GM21529 (cell line): ENCODE data around the gene TIMM8A.
A peak's percentile ranks its signal among the peaks of the same experiment; 100 is the strongest.
"Not testable (repeated sequence)": the region's sequence is repeated elsewhere in the genome, so short reads cannot be mapped to it uniquely, and the experiment has no call there.

Experiments used
- ATAC-seq: cut with Tn5 transposase; IDR thresholded peaks from one replicate; pipeline ENCODE4 v1.9.1; 2021; ENCODE audit not compliant: unreplicated experiment

The TIMM8A gene

DNA sequence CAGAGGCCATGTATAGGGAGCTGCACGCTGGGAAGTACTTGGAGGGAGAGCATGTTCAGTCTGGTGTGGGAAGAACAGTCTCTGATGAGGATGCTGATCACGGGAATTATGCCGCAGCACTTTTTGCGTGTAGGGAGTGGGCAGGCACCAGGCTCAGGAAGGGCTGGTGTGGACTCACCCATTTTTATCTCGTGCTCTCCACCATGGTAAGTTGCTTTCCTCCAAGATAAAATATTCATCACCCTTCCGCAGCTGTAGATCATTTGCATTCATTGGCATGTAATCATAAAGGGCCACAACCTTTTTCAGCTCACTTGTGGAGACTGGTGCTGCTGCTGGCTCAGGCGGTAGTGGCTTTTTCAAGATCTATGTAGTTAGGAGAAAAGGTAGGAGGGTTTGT, 11.8 kb upstream of the TIMM8A start:
- ATAC-seq: no peak

DNA sequence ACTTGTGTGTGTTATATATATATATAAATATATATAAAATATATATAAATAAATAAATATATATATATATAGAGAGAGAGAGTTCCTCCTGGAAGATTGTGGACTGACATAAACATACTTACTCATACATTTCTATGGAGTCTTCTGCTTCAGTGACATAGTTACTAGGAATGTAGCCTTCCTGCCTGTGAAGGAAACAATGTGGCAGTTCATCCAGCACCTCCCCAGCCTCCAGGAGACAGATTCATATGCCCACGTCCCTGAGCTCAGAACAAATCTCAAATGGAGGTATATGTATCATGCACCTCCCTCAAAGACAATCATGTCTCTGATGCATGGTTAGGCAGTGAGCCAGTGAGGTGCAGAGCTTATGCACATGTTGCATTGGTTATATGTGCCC, 11.4 kb upstream of the TIMM8A start:
- no peak for ATAC-seq

DNA sequence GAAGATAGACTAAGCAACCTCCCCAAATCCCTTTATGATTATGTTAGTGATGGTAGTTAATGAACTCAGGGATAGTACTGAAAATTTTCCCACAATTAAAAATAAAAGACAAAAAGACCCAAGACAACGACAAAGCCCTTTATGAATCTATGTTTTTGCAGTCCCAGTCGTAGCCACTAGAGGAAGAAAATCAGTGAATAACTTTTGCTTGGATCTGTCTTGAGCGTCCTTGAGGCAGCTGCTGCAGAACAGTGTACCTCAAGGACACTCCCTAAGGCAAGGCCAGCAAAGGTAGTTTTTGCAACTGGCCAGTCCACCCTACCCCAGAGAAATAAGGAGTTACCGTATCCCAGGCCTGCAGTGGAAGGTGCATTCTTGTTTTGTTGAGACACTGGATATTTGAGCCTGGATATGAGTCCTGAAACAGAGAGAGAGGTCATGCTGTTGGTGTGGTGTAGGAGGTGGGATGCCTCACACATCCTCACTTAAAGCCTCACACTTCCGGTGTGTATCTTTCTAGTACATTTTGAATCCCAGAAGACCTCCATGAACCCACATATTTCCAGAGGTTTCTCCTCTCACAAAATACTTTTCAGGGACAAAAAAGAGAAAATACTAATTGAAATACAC, 8.7 kb upstream of the TIMM8A start:
- ATAC-seq: peak; percentile 55

DNA sequence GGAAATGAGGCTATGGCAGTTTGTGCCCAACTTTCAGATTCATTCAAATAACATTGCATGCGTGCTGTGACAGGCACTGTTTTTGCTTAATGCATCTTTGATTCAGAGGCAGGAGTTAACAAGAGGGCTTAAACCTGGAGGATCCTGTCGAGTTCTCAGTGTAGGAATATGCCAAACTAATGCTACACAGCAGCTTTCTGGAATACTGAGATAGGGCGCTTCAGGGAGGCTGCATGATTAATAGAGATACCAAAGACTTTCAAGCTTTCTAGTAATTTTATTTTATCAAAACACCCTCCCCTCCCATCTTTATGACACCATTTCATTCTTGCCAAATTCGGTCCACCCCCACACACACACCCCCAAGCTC, 636 bp upstream of the TIMM8A start:
- no peak for ATAC-seq

DNA sequence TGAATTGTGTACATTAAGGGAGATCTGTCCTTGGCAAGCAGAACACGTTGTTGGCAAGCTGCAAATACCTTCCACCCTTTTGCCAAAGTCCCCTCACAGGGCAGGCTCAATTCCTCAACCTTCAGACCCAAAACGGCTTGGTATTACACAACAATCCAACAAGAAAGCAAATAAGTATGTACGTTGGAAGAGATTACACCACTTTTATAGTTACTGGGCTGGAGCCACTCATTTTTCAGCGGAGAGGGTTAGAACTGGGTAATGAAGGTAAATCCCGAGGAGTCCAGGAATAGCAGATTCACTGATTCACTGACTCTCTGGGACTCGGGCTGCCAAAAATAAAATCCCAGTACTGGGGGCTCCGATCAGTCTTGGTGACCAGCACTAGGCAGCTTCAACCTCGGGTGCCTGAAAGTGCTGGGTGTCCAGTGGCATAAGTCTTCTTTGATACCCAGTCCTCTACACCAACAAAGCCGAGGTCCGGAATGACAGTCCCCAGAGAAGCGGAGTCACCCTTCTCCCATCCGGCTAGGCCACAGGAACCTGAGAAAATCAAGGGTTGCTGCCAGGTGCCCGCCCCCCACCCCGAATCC, 587 bp downstream of the TIMM8A start:
- peak; percentile 5 for ATAC-seq

DNA sequence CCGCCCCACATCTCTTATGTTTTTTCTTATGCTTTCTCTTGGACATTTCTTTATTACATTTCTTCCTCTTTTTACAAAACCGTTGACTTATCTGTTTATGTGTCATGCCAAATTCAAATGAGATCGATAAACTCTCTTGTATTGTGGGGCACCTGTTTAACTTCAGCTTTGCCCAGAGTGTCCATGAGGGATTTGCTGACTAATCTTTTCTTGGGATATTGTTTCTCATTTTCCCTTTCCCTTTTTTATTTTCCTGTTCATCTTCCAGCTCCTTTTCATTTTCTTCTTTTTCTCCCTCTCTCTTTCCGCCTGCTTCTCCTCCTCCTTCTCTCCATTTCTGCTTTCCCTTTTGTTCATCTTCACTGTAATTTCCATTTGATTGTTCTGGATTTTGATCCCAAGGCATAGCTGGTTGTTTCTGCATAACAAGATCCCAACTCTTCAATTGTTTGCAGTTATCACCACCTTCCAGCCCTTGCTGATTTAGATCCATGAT, 10.7 kb downstream of the TIMM8A start:
- no peak for ATAC-seq

DNA sequence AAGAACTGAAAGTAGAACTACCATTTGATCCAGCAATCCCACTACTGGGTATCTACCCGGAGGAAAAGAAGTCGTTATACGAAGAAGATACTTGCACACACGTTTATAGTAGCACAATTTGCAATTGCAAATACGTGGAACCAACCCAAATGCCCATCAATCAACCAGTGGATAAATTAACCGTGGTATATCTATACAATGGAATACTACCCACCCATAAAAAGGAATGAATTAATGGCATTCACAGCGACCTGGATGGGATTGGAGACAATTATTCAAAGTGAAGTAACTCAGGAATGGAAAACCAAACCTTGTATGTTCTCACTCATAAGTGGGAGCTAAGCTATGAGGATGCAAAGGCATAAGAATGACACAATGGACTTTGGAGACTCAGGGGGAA, 14.2 kb downstream of the TIMM8A start:
- ATAC-seq: not testable (repeated sequence)

DNA sequence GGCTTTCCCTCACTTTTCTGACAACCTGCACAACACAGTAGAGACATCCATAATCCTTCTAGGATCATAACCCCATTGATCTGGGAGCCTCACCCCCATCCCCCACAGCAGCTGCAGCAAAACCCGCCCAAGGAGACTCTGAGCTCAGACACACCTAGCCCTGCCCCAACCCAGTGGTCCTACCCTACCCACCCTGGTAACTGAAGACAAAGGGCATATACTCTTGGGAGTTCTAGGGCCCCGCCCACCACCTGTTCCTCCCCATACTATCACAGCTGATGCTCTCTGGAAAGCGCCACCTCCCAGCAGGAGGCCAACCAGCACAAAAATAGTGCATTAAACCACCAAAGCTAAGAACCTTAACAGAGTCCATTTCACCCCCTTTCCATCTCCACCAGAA, 21.9 kb downstream of the TIMM8A start:
- ATAC-seq: not testable (repeated sequence)

DNA sequence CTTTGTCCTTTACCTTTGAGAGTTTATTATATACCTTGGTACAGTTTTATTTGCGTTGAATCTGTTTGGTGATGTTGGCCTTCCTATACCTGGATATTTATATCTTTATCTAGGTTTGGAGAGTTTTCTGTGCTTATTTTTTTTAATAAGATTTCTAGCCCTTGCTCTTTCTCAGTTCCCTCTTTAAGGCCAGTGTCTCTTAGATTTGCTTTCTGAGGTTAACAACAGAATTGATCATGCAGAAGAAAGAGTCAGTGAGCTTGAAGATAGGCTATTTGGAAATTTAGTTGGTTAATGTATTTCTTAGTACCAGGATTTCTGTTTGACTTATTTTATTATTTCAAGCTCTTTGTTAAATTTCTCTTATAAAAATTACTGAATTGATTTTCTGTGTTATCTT, 44.8 kb downstream of the TIMM8A start:
- no peak for ATAC-seq
